ENCODE results near the gene AMFR. TPM values are rescaled to one million over a fixed set of nuclear protein-coding genes. Genes with fewer than 3 reads are reported as not detected.

The AMFR gene
- total and polyA plus RNA-seq, 2 of the 8 experiments (the other 6 are each of a cell fraction or from before 2014, with no cell fraction given) = 18.6 to 21.7 TPM

GRCh38 chr16:56405977-56406672, 19.2 kb downstream of the AMFR start:
- 75% methylated on average over 4 of the region's 4 CpGs; no CpG with 5 or more reads in 1 of the 2 experiments for WGBS, 2 experiments (ENCODE audit: extremely low coverage in 1 of 2, insufficient coverage in 1 of 2, insufficient read length in 1 of 2, insufficient replicate concordance in 2 of 2, low coverage in 1 of 2, low lambda C conversion rate in 2 of 2, missing lambda C conversion rate in 1 of 2)
- Histone ChIP-seq H3K27ac (ENCODE audit: low read depth, low read length) (no peak overlapping the region), H2BK5ac (ENCODE audit: low read depth, low read length) (no peak overlapping the region), H3K79me2 (ENCODE audit: control insufficient read depth in 1 of 2, insufficient read depth in 2 of 2, low read length in 2 of 2) (no peaks in the 10 kb centered on the region), H3K9me3 (ENCODE audit: insufficient read depth in 2 of 2, low read depth in 1 of 2, low read length in 1 of 2) (no peaks in the 10 kb centered on the region), H2AK5ac (ENCODE audit: low read depth, low read length) (no peak overlapping the region), H2AFZ (ENCODE audit: low read length) (no peak overlapping the region), H3K9ac (replicated peaks in 1 of 4; ENCODE audit: extremely low read depth in 1 of 4, low read depth in 3 of 4, low read length in 3 of 4) (no peak overlapping the region), H3K14ac (ENCODE audit: insufficient read length) (no peak overlapping the region), H3K4me2 (ENCODE audit: insufficient read depth in 1 of 2, low read depth in 2 of 2, low read length in 2 of 2) (no peak overlapping the region), H3K4me1 (replicated peaks in 1 of 4; ENCODE audit: control insufficient read depth in 3 of 4, insufficient read depth in 4 of 4, low read length in 3 of 4) (no peaks in the 10 kb centered on the region), H4K8ac (ENCODE audit: extremely low read depth, insufficient read depth, low read length) (no peak overlapping the region), H3K4ac (replicated peaks; ENCODE audit: insufficient read length, low read depth, low read length) (no peak overlapping the region), H3K79me1 (ENCODE audit: low read depth, low read length) (no peaks in the 10 kb centered on the region), H3K36me3 (ENCODE audit: control insufficient read depth in 2 of 4, insufficient read depth in 4 of 4, low read length in 3 of 4) (peaks cover 0 to 15% (median 9%) of the 10 kb centered on the region in 4 experiments; a peak in 4 of 8 replicates), H3K18ac (ENCODE audit: extremely low read depth, low read length) (no peak overlapping the region), H2BK15ac (ENCODE audit: low read length) (no peak overlapping the region), H3K4me3 (ENCODE audit: extremely low read depth in 1 of 4, insufficient read depth in 2 of 4, low read depth in 3 of 4, low read length in 4 of 4) (no peak overlapping the region), H4K5ac (ENCODE audit: insufficient read length, low read depth, low read length) (no peak overlapping the region), H4K20me1 (replicated peaks in 1 of 2; ENCODE audit: control insufficient read depth in 1 of 2, insufficient read depth in 2 of 2, low read length in 2 of 2) (no peaks in the 10 kb centered on the region), H3K23ac (ENCODE audit: insufficient read length) (no peak overlapping the region), H3K23me2 (ENCODE audit: low read depth, low read length) (no peaks in the 10 kb centered on the region), H2BK12ac (ENCODE audit: low read depth, low read length) (no peak overlapping the region), H2BK120ac (replicated peaks; ENCODE audit: low read depth, low read length) (no peak overlapping the region), H4K91ac (replicated peaks; ENCODE audit: insufficient read length, low read length) (no peak overlapping the region), H3K27me3 (replicated peaks in 1 of 4; ENCODE audit: control insufficient read depth in 3 of 4, extremely low read depth in 1 of 4, insufficient read depth in 3 of 4, low read length in 3 of 4) (no peaks in the 10 kb centered on the region), H2BK20ac (ENCODE audit: low read length) (no peak overlapping the region), H3K56ac (replicated peaks; ENCODE audit: insufficient read length, low read depth, low read length) (no peak overlapping the region)
- DNase-seq (ENCODE audit: low read depth in 1 of 2, low spot score in 2 of 2) = no peak
- CTCF ChIA-PET (ENCODE audit: partially characterized antibody) = no interaction called here
- FAIRE-seq = no peak
- POLR2A ChIA-PET (ENCODE audit: partially characterized antibody) = no interaction called here
- TF ChIP-seq SIRT6 (IDR thresholded peaks at IDR 0.05; ENCODE audit: low read length) = no peak
- no peak for TF ChIP-seq HDAC6 (IDR thresholded peaks at IDR 0.05; ENCODE audit: low read depth, low read length)
- TF ChIP-seq BRCA1 (IDR thresholded peaks at IDR 0.05; ENCODE audit: low read depth, low read length) = no peak
- TF ChIP-seq, protein P1, sequence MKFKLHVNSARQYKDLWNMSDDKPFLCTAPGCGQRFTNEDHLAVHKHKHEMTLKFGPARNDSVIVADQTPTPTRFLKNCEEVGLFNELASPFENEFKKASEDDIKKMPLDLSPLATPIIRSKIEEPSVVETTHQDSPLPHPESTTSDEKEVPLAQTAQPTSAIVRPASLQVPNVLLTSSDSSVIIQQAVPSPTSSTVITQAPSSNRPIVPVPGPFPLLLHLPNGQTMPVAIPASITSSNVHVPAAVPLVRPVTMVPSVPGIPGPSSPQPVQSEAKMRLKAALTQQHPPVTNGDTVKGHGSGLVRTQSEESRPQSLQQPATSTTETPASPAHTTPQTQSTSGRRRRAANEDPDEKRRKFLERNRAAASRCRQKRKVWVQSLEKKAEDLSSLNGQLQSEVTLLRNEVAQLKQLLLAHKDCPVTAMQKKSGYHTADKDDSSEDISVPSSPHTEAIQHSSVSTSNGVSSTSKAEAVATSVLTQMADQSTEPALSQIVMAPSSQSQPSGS (IDR thresholded peaks at IDR 0.05; ENCODE audit: low read length) = no peak
- TF ChIP-seq PHF8 (conservative IDR thresholded peaks at IDR 0.05; ENCODE audit: low read depth, low read length) = no peak
- no peak for TF ChIP-seq SUZ12 (IDR thresholded peaks at IDR 0.05; ENCODE audit: low read length)
- no peak for TF ChIP-seq SAP30 (IDR thresholded peaks at IDR 0.05; ENCODE audit: insufficient read depth, insufficient replicate concordance, low read length)
- TF ChIP-seq POU5F1 (IDR thresholded peaks at IDR 0.05; ENCODE audit: low read depth, low read length) = no peak
- TF ChIP-seq GABPA (IDR thresholded peaks at IDR 0.05; ENCODE audit: borderline replicate concordance, insufficient read depth, low read length) = no peak
- TF ChIP-seq BACH1 (IDR thresholded peaks at IDR 0.05; ENCODE audit: low read length) = no peak
- no peak for TF ChIP-seq BCL11A (IDR thresholded peaks at IDR 0.05; ENCODE audit: low read depth in 2 of 2, low read length in 2 of 2)
